Breast epithelium (tissue), 4 donors: Measurements from ENCODE around the gene COG1. TPM values are rescaled to one million over a fixed set of nuclear protein-coding genes. Genes with fewer than 3 reads are reported as not detected.

ENCODE experiments used
- DNase-seq, 2 donors: peaks; one replicate each; pipeline ENCODE4 v3.0.0-alpha.2; 2019; ENCODE audit warnings: low spot score in 2 of 2
- H3K27ac ChIP-seq, 2 donors: fragments of 200-600 bp; sonication (generic) in 1 of 2; one replicate each; pipeline ENCODE4 v1.5.1; 2016 to 2019; ENCODE audit warnings: mild to moderate bottlenecking in 1 of 2
- H3K27me3 ChIP-seq, 2 donors: fragments of 200-600 bp; sonication (generic) in 1 of 2; one replicate each; pipeline versions ENCODE4 v1.5.1 to v1.6.0; 2017 to 2019; ENCODE audit warnings: control low read depth in 1 of 2, mild to moderate bottlenecking in 1 of 2
- H3K36me3 ChIP-seq: fragments of 200-600 bp; one replicate; pipeline ENCODE4 v1.5.1; 2019
- H3K4me1 ChIP-seq, 2 donors: fragments of 200-600 bp; sonication (generic); one replicate each; pipeline ENCODE4 v1.5.1; 2016 to 2019; ENCODE audit warnings: control low read depth in 1 of 2
- H3K4me3 ChIP-seq, 3 donors: fragments of 200-600 bp; sonication (generic); 1 replicate in 2 of 3; 2 replicates in 1 of 3; pipeline ENCODE4 v1.5.1; 2016 to 2019; ENCODE audit warnings: mild to moderate bottlenecking in 3 of 3, moderate library complexity in 2 of 3
- H3K9me3 ChIP-seq, 2 donors: fragments of 200-600 bp; sonication (generic) in 1 of 2; one replicate each; pipeline ENCODE4 v1.5.1; 2016 to 2019; ENCODE audit warnings: control low read depth in 1 of 2
- CTCF ChIP-seq, 3 donors: fragments of 450-650 bp; IDR thresholded peaks; one replicate each; pipeline ENCODE4 v1.5.1; 2016 to 2017; ENCODE audit warnings: antibody characterized with exemption in 3 of 3, mild to moderate bottlenecking in 3 of 3, moderate library complexity in 3 of 3
- POLR2A ChIP-seq: fragments of 450-650 bp; IDR thresholded peaks from one replicate; pipeline ENCODE4 v1.6.1; 2016; ENCODE audit warnings: antibody characterized with exemption, mild to moderate bottlenecking, moderate library complexity
- POLR2AphosphoS5 ChIP-seq, 3 donors: sonication (generic); formaldehyde crosslinking; IDR thresholded peaks; one replicate each; pipeline ENCODE4 v1.6.1; 2017; ENCODE audit warnings: antibody characterized with exemption in 3 of 3
- intact Hi-C: fragments of 100-400 bp; cut with DNase I; formaldehyde crosslinking; loops from one replicate; pipeline ENCODE4 v1.15.1; 2023; ENCODE audit warnings: low total_unique reads
- total RNA-seq, 3 donors: library from RNA; depleted of rRNA; stranded (reverse); fragments of >200 nt; gene quantifications; one replicate each; pipeline ENCODE4 v1.1.0, GENCODE V29; 2016

The COG1 gene
- total RNA-seq, 3 donors from 2014 or later: 22.9 to 40.3 (median 36.1) TPM

GRCh38 chr17:73189417-73190099 is 3.3 kb upstream of the COG1 start:
- no peak overlapping the region for H3K4me3 ChIP-seq
- no peaks in the 10 kb centered on the region for H3K36me3 ChIP-seq
- DNase-seq: no peak
- intact Hi-C loops: loop anchor here (10.0 kb wide), 1 partner anchor 605 kb away; no protein-coding TSS in a partner anchor
- no peak overlapping the region for H3K27ac ChIP-seq
- peaks cover 4 to 6% of the 10 kb centered on the region in 2 donors for H3K4me1 ChIP-seq
- H3K9me3 ChIP-seq: no peaks in the 10 kb centered on the region
- TF ChIP-seq CTCF (IDR thresholded peaks at IDR 0.05): peak in 2 of 3 donors; percentile 42 to 55
- TF ChIP-seq POLR2AphosphoS5 (IDR thresholded peaks at IDR 0.05): no peak
- H3K27me3 ChIP-seq: no peaks in the 10 kb centered on the region

GRCh38 chr17:73191443-73192205 is 1.2 kb upstream of the COG1 start:
- peak in 1 of 2 donors; percentile 51 for DNase-seq
- H3K27ac ChIP-seq: peak overlapping the region in 1 of 2 donors; percentile 87
- intact Hi-C loops: no loop called here
- H3K4me3 ChIP-seq: peak overlapping the region; percentile 87 to 99 (median 87)
- no peaks in the 10 kb centered on the region for H3K9me3 ChIP-seq
- TF ChIP-seq POLR2AphosphoS5 (IDR thresholded peaks at IDR 0.05) (peak in 1 of 3 donors; percentile 31), POLR2A (no peak), CTCF (IDR thresholded peaks at IDR 0.05) (peak; percentile 44 to 76 (median 72))
- H3K36me3 ChIP-seq: no peaks in the 10 kb centered on the region
- peaks cover 4 to 6% of the 10 kb centered on the region in 2 donors for H3K4me1 ChIP-seq
- H3K27me3 ChIP-seq: no peaks in the 10 kb centered on the region

- TF ChIP-seq POLR2A (no peak), POLR2AphosphoS5 (IDR thresholded peaks at IDR 0.05) (peak in 1 of 3 donors; percentile 17), CTCF (IDR thresholded peaks at IDR 0.05) (no peak)
- DNase-seq: peak; percentile 49 to 60
- peak overlapping the region; percentile 87 to 94 for H3K27ac ChIP-seq
- H3K27me3 ChIP-seq: no peaks in the 10 kb centered on the region
- H3K4me1 ChIP-seq: peaks cover 4 to 6% of the 10 kb centered on the region in 2 donors
- H3K9me3 ChIP-seq: no peaks in the 10 kb centered on the region
- intact Hi-C loops: no loop called here
- peaks cover 5% of the 10 kb centered on the region for H3K36me3 ChIP-seq
- peak overlapping the region; percentile 87 to 99 (median 87) for H3K4me3 ChIP-seq
Observed at GRCh38 chr17:73192206-73192893, 505 bp upstream of the COG1 start.

- no peak overlapping the region for H3K4me3 ChIP-seq
- intact Hi-C loops: no loop called here
- no peak overlapping the region for H3K27ac ChIP-seq
- H3K4me1 ChIP-seq: peaks cover 4 to 6% of the 10 kb centered on the region in 2 donors
- no peak for DNase-seq
- H3K27me3 ChIP-seq: no peaks in the 10 kb centered on the region
- H3K36me3 ChIP-seq: peaks cover 5% of the 10 kb centered on the region
- TF ChIP-seq POLR2A (no peak), CTCF (IDR thresholded peaks at IDR 0.05) (no peak), POLR2AphosphoS5 (IDR thresholded peaks at IDR 0.05) (no peak)
- H3K9me3 ChIP-seq: no peaks in the 10 kb centered on the region
Observed at GRCh38 chr17:73194514-73195222, 1.8 kb downstream of the COG1 start.
